GM18861 (cell line): ENCODE results near the gene ARID5A.
"Not testable (repeated sequence)": the region's sequence is repeated elsewhere in the genome, so short reads cannot be mapped to it uniquely, and the experiment has no call there.

ENCODE experiments used
- ATAC-seq: cut with Tn5 transposase; IDR thresholded peaks from one replicate; pipeline ENCODE4 v1.9.1; 2021; ENCODE audit not compliant: unreplicated experiment

ARID5A gene

DNA sequence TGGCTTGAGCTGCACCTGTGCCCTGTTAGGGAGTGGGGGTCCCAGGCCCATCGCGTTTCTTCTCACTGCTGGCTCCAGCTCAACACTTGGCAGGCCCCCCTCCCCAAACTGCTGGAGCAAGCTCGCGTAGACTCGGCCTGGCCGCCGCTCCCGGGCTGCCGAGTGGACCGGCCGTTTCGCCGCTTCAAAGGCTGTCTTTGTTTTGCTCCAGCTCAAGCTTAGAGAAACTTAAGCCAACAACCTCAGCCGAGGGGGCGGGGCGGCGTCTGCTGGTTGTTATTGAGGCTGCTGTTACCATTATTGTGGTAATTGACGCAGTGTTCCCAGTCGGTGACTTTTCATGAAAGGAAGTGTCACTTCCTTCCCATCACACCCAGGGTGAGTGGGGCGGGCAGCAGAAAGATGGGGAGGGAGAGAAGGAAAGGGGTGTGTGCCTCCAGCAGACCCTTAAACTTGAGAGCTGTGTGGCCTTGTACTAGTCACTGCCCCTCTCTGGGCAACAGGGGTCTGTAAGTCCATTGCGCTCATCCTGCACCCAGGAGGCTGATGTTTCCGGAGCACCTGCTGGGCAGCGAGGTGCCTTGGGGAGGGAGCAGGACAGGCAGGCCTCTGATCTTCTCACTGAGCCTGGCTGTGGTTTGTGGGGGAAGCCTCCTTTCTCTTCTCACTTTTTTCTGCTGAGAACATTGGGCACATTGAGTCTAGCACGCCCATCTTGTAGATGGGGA is 2.1 kb downstream of the ARID5A start:
- ATAC-seq, result no peak

DNA sequence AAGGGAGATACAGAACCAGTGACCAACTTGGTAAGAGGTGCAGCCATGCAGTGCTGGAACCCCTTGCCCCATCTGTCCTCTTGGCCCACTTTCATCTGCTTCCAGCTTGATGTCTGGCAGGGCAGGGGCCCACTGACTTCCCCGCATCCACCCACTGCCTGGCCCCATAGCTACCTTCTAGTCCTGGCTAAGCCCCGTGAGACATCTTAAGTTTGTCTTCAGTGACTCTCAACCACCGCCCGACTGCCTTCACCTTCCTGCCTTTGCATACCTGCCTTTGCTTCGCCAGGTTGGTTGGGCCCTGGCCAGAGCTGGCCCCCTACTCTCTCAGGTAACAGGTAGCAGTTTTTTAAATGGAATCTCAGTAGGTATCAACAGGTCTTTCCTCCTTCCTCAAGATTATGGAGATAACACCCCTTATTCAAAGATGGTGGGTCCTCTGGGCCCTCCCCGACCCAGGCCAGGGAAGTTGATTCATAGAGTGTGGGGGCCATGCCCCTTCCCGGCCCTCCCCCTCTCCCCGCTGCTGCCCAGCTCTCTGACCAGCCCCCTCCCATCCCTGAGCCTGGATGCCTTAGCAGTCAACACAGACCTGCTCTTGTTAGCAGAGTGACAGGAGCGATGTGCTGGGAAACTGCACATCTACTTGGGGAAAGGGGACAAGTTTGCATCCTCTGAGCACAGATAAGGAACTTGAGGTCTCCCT is 2.8 kb downstream of the ARID5A start:
- no peak for ATAC-seq

DNA sequence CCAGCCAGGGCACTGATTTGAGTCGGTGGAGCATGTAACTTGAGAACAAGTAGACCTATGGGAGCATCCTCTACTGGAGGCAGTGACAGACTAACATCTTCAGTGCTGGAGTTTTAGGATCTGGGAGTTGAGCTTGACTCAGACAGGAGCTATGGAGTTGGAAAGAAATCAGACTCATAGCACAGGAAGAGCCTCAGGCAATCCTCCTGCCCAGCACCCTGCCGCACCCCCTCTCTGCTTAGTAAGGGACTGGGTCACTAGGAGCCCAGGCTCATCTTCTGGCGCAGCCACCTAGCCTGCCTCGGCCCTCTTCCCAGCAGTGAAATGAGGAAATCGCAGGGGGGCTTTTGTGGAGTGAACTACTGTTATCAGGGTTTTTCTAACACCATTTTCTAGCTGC is 3.6 kb downstream of the ARID5A start:
- ATAC-seq, result no peak

DNA sequence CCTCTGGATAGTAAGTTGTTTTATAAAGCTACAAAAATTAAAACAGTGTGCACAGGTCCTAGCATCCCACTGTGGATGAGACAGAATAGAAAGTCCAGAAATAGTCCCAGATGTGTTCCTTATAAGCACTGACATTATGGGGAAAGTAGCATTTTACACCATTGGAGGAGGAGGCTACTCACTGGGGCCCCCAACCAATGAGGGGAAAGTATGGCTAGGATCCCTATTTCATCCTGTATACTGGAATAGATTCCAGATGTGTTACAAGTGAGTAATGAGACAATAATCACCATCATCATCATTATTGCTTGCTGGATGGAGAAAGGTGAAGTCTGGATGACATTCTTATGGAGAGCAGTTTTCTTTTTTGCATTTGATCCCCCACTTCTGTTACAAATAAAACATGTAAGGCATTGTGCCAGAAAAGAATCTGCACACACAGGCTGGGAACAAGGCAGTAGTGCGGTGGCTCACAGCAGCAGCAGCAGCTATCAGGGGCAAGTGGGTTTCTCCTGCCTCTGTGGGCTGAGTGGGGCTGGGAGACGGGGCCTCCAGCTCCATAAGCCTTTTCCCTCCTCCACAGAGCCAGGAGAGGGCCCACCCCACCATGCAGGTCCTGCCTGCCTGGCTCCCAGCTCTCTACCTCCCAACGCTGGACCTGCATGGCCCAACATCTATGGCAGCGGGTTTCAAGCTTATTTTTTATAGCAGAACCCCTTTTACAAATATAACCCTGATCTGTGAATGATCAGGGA is 5.0 kb downstream of the ARID5A start:
- ATAC-seq, result no peak

DNA sequence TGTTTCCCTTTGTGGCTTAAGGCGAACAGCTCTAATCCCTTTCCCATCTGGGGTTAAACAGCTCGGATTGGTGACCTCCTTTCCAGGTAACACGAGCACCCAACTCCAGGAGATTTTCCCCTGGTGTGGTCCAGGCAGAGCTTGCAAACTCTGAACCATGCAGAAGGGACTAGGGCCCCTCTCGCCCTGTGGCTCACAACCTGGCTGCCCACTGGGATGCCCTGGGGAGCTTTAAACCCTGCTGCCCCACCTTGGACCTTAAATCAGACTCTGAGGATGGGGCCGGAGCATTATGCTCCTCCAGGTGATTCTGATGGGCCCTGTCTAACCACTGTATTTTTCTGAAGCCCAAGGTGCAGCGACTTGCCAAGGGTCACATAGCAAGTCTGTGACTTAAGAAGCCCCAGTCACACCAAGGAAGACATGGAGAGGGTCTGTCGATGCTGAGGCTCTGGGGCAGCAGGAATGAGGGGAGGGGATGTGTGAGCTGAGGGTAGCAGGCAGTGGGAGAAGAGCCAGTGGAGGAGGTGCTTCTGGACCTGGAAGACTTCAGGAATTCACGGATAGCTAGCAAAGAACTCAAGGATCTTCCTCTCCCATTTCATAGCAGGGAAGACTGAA is 5.9 kb downstream of the ARID5A start:
- ATAC-seq, result no peak

DNA sequence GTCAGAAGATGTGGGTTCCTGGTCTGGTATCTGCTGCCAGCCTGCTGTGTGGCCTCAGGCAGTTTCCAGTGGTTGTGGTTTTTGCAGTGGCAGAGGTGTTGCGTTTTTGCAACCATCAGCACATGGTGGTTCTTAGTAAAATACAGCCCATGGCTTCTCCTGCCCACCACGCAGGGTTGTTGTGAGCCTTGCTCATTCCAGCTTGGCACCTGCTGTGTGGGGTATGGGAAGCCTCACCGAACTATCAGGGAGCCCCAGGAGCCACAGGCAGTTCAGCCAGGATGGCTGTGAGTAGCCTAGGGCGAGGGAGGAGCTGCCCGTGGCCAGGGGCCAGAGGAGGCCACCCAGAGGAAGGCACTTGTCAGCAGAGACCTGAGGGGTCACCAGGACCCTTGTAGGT is 9.8 kb downstream of the ARID5A start:
- no peak for ATAC-seq

DNA sequence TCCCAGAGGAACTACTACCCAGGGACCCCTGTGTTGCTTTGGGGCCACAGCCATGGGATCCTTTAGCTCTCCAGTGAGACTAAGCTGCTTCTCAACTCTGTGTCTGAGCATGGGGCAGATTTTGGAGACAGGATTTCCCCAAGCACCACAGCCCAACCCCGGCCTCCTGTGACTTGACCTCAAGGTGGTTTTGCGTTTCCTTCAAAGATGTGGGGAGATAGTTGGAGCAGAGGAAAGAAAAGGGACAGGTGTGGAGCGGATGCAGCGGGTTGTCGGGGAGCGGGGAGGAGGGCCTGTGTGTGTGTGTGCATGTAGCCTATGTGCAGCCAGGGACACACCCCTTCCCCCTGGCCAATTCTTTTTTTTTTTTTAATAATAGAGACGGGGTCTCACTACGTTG is 10.2 kb downstream of the ARID5A start:
- ATAC-seq, result no peak

DNA sequence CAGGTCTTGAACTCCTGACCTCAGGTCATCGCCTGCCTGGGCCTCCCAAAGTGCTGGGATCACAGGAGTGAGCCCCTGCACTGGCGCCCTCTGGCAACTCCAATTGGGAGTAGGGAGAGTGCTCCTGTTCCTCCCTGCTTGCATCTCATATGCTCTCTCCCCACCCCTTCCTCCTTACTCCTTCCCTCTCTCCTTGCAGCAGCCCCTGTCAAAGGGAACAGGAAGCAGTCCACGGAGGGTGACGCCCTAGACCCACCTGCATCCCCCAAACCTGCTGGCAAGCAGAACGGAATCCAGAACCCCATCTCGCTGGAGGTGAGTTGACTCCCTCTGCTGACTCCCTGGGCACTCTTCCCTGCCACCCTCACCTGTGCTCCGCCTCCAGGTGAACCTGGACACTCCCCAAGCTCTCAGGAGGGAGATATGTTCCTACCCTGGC is 10.7 kb downstream of the ARID5A start:
- no peak for ATAC-seq

DNA sequence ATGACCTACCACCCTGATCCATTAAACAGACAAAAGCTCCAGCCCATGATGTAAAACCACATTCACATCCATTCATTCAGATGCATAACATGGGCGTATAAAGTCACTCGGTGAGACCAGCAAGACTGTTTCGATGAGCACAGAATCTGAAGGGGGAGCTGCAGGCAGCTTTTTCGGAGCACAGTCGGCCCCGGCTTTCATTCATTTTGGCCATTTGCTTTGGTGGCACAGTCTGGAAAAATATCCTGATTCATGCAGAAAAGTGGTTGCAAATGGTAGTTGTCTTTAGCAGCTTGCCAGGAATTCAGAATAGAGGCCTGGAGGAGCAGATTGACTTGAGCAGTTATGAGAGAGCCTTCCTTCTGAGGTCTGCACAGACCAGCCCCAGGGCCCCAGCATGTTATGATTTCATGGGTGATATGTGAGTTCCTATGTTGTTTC is 11.2 kb downstream of the ARID5A start:
- no peak for ATAC-seq

DNA sequence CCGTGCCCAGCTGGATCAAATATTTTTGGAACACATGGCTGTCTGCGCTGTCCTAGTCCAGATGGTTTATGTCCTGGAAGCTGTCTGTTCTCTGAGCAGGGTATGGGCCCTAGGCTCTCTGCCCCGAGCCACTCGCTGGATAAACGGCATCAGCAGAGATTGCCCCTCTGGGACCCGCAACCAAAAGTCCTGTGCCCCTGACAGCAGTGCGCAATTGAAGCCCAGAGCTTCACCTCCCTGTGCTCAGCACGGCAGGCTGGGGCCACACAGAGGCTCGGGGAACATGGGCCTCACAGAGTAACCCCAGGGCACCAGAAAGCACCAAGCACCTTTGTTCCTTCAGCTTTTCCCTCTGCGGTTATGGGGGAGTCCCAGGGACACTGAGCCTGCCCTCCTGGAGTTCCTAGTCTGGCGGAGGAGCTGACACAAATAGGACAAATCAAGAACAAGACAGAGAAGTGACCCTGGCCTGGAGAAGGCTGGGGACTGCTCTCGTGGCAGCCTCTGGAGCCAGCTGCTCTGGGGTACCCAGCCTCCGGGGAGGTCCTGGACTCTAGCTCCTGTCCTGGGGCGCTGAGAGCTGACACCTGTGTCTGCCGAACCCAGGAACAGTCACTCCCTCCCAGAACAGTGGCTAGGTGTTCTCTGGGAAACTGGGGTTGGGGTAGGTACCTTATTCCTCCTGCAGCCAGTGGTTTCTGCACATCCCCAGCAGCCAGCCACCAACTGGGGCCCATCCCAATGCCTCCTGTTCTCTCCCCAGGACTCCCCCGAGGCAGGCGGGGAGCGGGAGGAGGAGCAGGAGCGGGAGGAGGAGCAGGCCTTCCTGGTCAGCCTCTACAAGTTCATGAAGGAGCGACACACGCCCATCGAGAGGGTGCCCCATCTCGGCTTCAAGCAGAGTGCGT is 12.3 kb downstream of the ARID5A start:
- ATAC-seq, result no peak

DNA sequence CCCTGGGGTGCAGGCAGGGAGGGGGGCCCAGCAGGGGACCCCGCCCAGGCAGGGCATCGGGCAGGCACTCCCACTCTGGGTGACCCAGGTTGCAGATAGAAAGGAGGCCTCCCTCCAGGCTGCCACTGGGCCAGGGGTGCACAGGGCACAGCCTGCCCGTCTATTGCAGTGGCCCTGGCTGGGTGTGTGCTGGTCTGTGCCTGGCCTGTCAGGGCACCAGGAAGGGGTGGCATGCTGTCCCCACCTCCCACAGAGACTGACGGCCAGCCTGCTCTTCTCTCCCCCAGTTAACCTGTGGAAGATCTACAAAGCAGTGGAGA is 12.9 kb downstream of the ARID5A start:
- no peak for ATAC-seq

DNA sequence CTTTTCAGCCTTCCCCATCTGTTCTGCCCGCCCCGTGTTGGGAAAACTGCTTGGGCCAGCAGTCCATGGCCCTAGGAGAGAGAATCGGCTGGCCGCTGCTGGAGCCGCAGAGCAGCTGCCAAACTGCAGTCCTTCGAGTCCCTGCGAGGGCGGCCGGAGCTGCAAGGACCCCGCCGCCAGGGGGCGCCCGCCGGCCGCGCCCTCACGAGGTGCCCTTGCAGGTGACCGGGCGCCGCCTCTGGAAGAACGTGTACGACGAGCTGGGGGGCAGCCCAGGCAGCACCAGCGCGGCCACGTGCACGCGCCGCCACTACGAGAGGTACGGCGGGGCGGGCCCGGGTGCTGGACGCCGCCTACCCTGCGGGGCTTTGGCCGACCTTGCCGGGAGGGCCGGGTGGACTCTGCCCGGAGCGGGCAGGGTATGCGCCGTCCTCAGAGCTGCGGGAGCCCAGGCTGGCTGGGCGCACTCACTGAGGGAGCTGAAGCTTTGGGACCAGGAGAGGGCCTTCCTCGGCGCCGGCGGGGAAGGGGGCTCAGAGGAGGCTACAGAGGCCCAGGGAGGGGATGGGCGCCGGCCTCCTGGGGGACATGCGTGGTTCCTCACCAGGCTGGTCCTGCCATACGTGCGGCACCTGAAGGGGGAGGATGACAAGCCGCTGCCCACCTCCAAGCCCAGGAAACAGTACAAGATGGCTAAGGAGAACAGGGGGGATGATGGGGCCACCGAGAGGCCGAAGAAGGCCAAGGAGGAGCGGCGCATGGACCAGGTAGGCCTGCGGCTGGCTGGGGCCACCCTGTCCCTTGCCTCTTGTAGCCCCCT is 13.6 kb downstream of the ARID5A start:
- no peak for ATAC-seq

DNA sequence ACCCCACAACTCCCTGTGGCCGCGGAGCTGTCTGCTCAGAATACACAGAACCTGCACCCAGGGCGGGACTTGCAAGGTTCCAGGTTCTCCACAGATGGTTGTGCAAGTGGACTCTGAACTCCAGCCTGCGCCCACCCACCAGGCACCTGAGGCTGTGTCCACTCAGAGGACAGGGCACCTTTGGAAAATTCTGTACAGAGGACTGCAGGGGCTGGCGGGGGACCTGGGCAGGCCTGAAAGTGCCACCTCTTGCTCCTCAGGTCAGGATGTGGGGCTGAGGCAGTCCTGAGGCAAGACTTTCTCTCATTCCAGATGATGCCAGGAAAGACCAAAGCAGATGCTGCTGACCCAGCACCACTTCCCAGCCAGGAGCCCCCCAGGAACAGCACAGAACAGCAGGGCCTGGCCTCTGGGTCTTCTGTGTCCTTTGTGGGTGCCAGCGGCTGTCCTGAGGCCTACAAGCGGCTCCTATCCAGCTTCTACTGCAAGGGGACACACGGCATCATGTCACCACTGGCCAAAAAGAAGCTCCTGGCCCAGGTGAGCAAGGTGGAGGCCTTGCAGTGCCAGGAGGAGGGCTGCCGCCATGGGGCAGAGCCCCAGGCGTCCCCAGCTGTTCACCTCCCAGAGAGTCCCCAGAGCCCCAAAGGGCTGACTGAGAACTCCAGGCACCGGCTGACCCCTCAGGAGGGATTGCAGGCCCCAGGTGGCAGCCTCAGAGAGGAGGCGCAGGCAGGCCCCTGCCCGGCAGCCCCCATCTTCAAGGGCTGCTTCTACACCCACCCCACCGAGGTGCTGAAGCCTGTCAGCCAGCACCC is 14.4 kb downstream of the ARID5A start:
- no peak for ATAC-seq

DNA sequence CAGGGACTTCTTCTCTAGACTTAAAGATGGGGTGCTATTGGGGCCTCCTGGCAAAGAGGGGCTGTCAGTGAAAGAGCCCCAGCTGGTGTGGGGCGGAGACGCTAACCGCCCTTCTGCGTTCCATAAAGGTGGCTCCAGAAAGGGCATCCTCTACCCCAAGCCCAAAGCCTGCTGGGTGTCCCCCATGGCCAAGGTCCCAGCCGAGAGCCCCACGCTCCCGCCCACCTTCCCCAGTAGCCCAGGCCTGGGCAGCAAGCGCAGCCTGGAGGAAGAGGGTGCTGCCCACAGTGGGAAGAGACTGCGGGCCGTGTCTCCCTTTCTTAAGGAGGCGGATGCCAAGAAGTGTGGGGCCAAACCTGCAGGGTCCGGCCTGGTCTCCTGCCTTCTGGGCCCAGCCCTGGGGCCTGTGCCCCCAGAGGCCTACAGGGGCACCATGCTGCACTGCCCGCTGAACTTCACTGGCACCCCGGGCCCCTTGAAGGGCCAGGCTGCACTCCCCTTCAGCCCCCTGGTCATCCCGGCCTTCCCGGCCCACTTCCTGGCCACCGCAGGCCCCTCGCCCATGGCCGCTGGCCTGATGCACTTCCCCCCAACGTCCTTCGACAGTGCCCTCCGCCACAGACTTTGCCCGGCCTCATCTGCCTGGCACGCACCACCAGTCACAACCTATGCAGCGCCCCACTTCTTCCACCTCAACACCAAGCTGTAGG is 15.2 kb downstream of the ARID5A start:
- ATAC-seq, result no peak

DNA sequence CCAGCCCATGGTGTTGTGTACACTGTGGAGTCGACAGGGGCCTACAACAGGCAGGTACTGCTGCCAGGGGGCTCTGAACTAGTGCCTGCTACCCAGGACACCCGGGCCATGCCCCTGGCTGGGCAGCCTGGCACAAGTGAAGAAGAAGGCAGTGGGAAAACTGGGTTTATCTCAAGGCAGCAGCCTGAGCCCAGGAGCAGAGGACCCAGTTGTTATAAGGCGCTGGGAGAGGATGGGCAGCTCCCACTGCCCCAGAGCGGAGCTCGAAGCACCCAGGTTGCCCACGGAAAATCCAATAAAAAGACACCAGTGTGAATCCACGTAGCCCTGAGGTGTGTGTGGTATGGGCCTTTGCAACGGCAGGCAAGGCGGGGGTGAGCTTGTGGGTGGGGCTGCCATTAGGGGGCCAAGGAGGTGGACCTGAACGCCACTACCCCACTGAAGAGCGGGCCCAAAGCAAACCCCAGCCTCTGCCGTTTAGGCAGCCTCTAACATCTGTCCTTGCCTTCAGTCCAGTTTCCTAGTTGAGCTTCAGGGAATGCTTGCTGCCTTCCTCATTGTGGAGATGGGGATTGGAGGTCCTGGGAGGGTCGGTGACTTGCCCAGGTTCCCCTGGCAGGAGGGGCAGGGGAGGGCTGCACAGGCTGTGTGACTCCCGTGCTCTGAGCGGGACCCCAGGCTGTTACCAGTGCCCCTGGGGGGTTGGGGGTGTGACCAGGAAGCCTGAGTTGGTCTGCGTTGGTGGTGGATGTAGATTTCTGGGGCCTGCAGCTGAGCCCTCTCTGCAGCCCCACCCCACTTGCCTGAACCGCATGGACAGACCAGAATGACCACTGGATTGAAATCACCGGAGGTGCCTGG is 16.0 kb downstream of the ARID5A start:
- no peak for ATAC-seq

DNA sequence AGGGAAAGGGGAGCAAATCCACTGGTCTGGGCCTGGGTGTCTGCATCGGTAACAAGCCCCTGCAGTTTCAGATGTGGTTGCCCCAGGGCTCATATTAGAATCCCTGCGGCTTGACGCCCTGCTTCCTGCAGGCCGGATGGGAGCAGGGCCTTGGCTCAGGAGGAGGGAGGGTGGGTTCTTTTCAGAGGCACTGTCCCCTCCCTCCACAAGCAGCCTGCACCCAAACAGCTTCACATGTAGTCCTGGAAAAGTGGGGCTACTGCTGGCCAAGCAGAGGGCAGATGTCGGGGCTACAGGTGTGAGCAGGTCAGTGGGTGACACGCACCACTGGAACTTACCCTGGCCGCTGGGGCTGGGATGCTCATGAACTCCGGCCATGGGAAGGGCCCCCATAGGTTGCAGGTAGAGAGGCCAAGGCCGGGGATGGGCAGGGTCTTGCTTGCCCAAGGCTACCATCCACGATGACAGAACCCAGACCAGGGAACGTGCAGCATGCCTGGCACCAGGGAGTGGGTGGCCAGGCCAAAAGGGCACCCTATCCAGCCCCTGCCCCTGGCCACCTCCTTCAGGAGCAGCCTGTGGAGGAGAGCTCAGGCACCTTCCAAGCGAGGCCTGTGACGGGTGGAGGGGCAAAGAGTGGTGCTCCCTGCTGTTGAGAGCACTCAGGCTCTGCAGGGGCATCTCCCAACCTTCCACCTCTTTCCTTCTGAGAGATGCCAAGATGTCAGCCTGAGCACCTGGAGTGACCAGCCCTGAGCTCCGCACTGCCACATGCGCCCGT is 16.8 kb downstream of the ARID5A start:
- no peak for ATAC-seq

DNA sequence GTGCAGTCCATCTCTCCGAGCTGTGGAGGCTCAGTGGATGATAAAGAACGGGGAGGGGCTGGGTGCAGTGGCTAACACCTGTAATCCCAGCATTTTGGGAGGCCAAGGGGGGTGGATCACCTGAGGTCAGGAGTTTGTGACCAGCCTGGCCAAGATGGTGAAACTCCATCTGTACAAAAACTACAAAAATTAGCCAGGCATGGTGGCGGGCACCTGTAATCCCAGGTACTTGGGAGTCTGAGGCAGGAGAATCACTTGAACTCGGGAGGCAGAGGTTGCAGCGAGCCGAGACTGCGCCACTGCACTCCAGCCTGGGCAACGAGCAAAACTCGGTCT is 17.4 kb downstream of the ARID5A start:
- ATAC-seq, result not testable (repeated sequence)
